HG02588 (cell line): ENCODE results near the gene SNRPD3.

Experiments
- ATAC-seq: cut with Tn5 transposase; IDR thresholded peaks from one replicate; pipeline ENCODE4 v1.9.1; 2021; ENCODE audit warnings: mild to moderate bottlenecking, moderate library complexity; ENCODE audit not compliant: unreplicated experiment

SNRPD3 gene

DNA sequence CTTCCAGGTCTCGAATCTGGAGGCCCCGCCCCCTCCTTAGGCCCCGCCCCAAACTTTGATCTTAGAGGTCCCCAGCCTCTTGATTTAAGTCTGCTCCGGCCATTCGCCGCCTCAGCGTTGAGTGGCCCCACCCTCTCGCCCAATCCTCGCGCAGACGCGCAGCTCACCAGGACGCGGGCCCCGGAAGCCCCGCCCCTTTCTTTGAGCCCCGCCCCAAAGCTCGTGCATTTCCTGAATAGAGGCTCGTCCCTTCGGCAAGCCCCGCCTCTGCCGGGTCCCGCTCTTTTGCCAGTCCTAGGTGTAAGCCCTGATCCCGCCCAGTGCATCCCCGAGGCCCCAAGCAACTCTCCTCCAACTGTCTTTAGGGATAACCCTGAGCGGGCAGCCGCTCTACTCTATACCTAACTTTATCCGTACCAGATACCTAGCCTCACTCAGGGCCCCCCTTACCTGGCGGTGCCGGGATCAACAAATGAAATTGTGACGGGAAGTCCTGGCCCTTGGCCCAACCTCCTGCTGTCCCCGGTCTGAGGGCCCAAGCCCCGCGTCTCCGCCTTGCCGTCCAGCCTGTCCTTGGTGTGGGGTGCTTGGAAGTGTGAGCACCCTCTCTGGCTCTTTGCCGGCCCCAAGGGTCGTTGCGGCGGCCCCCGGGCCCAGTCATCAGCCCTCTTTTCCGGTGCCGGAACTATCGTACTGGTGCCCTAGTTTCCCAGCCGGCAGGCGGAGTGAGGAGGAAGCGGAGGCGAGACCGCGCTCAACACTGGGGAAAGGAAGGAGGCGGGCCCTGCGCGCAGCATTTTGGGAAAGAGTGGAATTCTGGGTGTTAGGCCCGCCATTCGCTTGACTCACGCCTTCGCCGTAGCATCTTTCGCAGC is at the start of gene SNRPD3:
SNRPD3 (plus strand) TSS at position 835 of the 875 bp plus-strand sequence. CDS start 1,676 bp downstream, outside the sequence.
- peak; percentile 73 for ATAC-seq

DNA sequence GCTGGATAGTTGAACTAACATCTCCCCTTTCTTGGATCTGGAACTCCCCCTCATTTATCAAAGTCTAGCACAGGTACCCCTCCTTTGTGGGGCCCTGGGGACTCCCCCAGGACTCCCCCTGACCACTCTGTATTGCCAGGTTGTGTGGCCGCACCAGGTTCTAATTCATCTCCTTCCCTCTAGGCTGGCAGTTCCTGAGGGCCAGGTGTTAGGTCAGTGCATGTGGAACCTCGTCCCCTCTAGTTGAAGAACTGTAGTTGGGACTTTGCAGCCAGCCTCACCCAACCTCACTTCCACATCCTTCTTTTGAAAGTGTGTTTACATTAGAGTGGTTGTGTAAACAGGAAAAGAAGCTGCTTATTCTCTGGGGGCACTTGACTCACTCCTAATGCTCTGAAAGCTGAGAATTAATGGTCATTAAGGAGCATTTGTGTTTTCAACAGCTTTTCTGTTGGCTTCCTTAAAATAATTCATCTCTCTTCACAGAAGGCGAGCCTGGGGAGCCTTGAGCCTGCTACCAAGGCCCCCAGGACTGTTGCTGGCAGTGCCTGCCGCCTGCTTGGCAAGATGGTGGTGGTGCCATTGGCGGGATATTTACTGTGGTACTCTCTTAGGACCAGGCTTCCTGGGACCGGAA is 48.9 kb upstream of the SNRPD3 start:
- ATAC-seq = no peak

GRCh38 chr22:24507716-24508115 is 48.1 kb upstream of the SNRPD3 start:
- ATAC-seq = no peak

- no peak for ATAC-seq
These were observed 44.9 kb upstream of the SNRPD3 start for GRCh38 chr22:24510637-24511625.

DNA sequence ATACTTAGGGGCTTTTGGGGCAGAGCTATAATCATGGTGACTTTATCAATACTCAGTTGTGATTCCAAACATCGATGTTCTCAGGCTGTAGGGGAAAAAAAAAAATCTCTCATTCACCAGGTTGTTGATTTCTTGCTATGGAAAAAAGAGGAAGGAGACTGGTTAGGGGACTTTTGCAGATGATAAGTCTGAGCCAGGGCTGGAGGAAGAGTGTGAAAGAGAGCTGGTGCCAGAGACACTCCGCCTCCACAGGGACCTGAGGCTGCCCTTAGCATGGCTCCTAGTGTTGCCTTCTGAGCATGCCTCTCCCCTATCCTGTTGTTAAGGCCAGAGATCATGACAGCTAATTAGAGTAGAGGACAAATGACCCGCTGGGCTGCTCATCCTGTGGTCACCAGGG is 43.8 kb upstream of the SNRPD3 start:
- no peak for ATAC-seq

DNA sequence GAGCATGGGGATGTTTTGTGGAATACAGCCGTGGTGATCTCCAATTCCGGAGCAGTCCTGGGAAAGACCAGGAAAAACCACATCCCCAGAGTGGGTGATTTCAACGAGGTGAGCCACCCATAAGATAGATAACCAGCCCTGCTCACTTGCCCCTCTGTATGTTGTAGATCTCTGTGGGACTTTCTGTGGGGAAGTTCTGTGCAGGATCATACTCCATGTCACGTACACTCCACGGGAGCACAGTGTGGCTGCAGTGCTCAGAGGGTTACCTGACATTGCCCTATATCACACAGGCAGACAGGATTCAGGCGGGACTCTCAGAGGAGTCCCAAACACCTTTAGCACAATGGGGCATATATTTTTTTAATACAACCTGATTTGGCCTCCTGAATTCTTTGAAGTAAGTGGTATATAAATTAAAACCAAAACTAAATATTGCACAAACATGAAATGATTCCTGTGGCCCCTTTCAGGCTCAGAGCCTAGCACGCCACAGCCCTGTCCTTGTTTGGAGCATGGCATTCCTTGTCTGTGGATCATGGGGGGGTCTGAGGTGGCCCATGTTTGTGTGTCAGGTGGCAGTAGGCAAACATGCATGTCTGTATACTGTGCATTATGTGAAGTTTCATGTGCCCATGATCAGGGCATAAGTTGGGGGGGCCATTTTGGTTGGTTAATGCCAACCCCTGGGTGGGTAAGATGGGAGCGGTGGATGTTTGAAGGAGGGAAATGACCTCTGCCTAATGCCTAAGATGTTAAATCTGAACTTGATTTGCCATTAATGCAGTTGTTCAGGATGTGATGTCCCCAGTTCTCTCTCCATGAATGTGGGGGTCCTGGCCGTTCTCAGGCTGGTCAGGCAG is 42.2 kb upstream of the SNRPD3 start:
- ATAC-seq = no peak

GRCh38 chr22:24514241-24515026 is 41.4 kb upstream of the SNRPD3 start:
- ATAC-seq = no peak

DNA sequence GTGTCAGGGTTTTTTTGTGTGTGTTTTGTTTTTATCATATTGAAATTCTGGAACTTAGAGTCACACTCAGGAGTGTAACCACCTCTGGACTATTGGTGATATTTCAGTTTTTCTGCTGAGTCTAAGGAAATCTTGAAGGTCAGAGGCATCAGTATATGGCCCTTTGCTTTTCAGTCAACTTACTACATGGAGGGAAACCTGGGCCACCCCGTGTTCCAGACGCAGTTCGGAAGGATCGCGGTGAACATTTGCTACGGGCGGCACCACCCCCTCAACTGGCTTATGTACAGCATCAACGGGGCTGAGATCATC is 40.8 kb upstream of the SNRPD3 start:
- ATAC-seq = no peak

DNA sequence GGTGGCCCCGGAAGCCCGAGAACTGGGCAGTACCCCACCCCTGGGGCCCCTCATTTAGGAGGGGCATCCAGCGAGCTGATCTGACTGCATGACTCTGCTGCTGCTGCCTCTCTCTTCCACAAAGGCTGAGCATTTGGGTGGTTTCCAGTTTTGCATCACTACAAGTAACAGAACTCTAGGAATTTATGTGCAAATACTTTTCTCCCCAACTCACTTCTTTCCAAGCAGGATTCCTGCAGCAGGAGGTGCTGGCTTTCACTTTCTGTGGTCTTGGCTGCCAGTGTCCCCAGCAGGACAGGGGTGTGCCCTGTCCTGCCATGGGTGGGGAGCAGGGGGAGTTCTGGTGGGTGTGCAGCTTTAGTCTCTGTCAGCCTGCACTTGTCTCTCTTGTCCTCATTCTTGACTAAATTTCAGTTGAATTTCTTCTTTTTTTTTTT is 39.5 kb upstream of the SNRPD3 start:
- ATAC-seq = no peak

GRCh38 chr22:24517446-24517845 is 38.4 kb upstream of the SNRPD3 start:
- ATAC-seq = no peak

- ATAC-seq = no peak
These were observed 37.6 kb upstream of the SNRPD3 start for GRCh38 chr22:24518228-24518627.

DNA sequence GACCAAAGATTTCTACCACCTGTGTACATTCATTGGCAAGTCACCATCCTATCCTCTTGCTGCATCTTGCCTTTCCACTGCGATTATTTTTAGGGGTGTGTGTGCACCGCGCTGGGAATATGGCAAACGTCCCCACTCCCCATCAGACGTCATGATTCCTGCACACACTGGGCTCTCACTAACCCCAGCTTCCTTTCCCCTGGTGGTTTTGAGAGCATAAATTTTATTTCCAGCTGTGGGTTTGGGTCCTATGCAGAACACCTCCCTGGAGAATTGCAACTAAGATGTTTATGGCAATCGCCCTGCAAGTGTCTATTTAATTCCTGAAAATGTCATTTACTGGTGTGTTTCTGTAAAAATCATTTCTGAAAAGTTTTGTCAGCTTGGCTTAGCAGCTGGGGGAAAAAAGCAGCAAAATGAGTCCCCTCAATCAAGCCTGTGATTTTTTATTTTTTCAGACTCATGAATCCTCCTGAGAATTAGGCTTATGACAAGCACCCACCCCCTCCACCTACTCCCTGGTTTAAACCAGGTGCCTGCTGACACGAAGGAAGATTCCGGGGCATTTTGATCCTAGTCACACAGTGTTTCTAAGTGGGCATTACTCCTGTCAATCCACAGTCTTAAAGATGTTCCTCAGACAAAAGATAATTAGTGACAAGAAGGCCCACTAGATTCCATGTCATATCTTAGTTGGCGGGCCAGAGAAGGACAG is 36.9 kb upstream of the SNRPD3 start:
- ATAC-seq = no peak

DNA sequence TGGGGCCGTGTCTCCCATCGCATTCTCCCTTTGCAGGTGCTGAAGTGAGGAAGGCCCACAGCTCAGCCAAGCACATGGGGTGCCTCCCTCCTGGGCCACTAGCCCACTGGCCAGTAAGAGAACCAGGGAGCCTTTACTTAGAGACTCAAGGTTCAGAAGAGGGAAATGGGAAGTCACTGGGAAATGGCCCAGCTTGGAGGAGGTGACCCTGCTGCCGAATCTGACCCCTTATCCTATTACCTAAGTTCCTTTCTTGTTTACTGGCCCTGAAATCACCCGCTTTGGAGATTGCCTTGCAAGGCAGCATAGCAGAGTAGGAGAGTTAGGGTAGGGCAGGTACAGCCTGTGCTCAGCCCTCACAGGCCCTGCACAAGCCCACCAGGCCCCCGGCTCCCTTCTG is 36.3 kb upstream of the SNRPD3 start:
- ATAC-seq = no peak

DNA sequence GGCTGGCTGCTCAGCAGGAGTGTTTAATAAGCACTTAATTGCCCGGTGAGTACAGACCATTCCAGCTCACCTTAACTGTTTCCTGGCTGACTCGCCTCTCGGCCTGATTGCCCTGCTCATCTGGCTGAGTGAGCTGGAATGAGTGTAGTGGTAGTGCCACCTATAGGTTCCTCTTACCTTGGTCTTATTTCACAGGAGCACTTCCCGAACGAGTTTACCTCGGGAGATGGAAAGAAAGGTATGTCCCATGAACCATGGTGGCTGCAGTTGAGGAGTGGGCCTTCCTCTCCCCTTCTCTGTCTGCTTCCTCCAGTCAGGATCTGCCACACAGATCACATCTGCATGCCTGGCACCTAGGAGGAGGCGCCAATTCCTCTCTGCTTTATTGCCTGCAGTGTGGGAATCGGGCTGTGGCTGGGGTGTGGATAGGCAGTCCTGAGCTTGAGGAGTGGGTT is 34.0 kb upstream of the SNRPD3 start:
- ATAC-seq = no peak

GRCh38 chr22:24523873-24524272 is 31.9 kb upstream of the SNRPD3 start:
- ATAC-seq = no peak

- no peak for ATAC-seq
These were observed 30.3 kb upstream of the SNRPD3 start for GRCh38 chr22:24525416-24526037.

DNA sequence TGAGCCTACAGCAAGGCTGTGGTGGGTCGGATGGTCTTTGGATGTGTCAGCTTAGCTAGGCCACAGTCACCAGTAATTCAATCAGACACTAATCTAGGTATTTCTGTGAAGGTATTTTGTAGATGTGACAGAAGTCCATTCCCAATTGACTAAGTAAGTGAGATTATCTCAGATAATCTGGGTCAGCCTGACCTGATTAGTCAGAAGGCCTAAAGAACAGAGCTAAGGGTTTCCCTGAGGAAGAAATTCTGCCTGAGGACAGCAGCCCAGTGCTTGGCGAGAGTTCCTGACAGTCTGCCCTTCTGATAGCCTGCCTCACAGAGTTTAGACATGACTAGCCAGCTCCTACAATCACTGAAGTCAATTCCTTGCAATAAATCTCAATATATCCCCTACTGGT is 29.6 kb upstream of the SNRPD3 start:
- no peak for ATAC-seq

- no peak for ATAC-seq
These were observed 25.9 kb upstream of the SNRPD3 start for GRCh38 chr22:24529898-24530297.
